ACC112 (cell line): Measurements from ENCODE around the gene SLC35D2.
A peak's percentile ranks its signal among the peaks of the same experiment; 100 is the strongest.
"Not testable (repeated sequence)": the region's sequence is repeated elsewhere in the genome, so short reads cannot be mapped to it uniquely, and the experiment has no call there.

Source experiments
- H2AFZ ChIP-seq: fragments of 200-600 bp; sonication (generic); one replicate; pipeline ENCODE4 v1.6.0; 2017; ENCODE audit warnings: antibody characterized with exemption, low read length; ENCODE audit not compliant: unreplicated experiment
- H3K27ac ChIP-seq: fragments of 200-600 bp; sonication (generic); 2 replicates; pipeline ENCODE4 v1.5.1; 2014; ENCODE audit warnings: low read depth, mild to moderate bottlenecking, antibody characterized with exemption, low read length, moderate library complexity
- H3K27me3 ChIP-seq: fragments of 200-600 bp; sonication (generic); 2 replicates; pipeline ENCODE4 v1.6.1; 2014; ENCODE audit warnings: mild to moderate bottlenecking, antibody characterized with exemption, low read length, moderate library complexity, mixed read lengths; ENCODE audit not compliant: insufficient read depth
- H3K36me3 ChIP-seq: fragments of 200-600 bp; sonication (generic); 2 replicates; pipeline ENCODE4 v1.6.1; 2016; ENCODE audit warnings: mild to moderate bottlenecking, antibody characterized with exemption, low read length, moderate library complexity, mixed read lengths; ENCODE audit not compliant: insufficient read depth
- H3K4me1 ChIP-seq: fragments of 200-600 bp; sonication (generic); one replicate; pipeline ENCODE4 v1.6.1; 2016; ENCODE audit warnings: low read length, mixed read lengths; ENCODE audit not compliant: insufficient read depth, unreplicated experiment, control insufficient read depth
- H3K4me3 ChIP-seq: fragments of 200-600 bp; sonication (generic); 2 replicates; pipeline ENCODE4 v1.5.1; 2014; ENCODE audit warnings: mild to moderate bottlenecking, low read depth, low read length
- H3K79me2 ChIP-seq: fragments of 200-600 bp; sonication (generic); one replicate; pipeline ENCODE4 v1.6.0; 2016; ENCODE audit warnings: low read length; ENCODE audit not compliant: control insufficient read depth, unreplicated experiment, insufficient read depth

Gene SLC35D2

GRCh38 chr9:96381125-96381524 lies 2.4 kb downstream of the SLC35D2 start:
- peaks cover 11% of the 10 kb centered on the region for H3K4me1 ChIP-seq
- peaks cover 23% of the 10 kb centered on the region for H3K79me2 ChIP-seq
- H3K36me3 ChIP-seq, result no peaks in the 10 kb centered on the region; the same call in 1 of the 2 replicates
- H3K27me3 ChIP-seq, result no peaks in the 10 kb centered on the region
- no peak overlapping the region for H3K27ac ChIP-seq
- H2AFZ ChIP-seq, result no peak overlapping the region
- H3K4me3 ChIP-seq, result no peak overlapping the region

- Histone ChIP-seq H3K79me2 (peaks cover 23% of the 10 kb centered on the region), H3K4me3 (no peak overlapping the region), H3K27me3 (no peaks in the 10 kb centered on the region), H3K36me3 (no peaks in the 10 kb centered on the region), H3K27ac (no peak overlapping the region), H2AFZ (no peak overlapping the region), H3K4me1 (peaks cover 11% of the 10 kb centered on the region)
Observed at GRCh38 chr9:96379461-96379860, 4.0 kb downstream of the SLC35D2 start.

- H3K4me3 ChIP-seq, result no peak overlapping the region
- no peak overlapping the region for H2AFZ ChIP-seq
- H3K4me1 ChIP-seq, result peaks cover 11% of the 10 kb centered on the region
- no peak overlapping the region for H3K27ac ChIP-seq
- no peaks in the 10 kb centered on the region for H3K36me3 ChIP-seq
- H3K79me2 ChIP-seq, result peaks cover 23% of the 10 kb centered on the region
- H3K27me3 ChIP-seq, result no peaks in the 10 kb centered on the region
Observed at GRCh38 chr9:96378187-96378586, 5.3 kb downstream of the SLC35D2 start.

GRCh38 chr9:96376891-96377874 lies 6.3 kb downstream of the SLC35D2 start:
- Histone ChIP-seq H3K4me1 (peaks cover 11% of the 10 kb centered on the region), H3K27me3 (no peaks in the 10 kb centered on the region), H2AFZ (no peak overlapping the region)

GRCh38 chr9:96375507-96375906 lies 8.0 kb downstream of the SLC35D2 start:
- H3K27ac ChIP-seq, H3K4me3 ChIP-seq, H3K27me3 ChIP-seq, H2AFZ ChIP-seq, H3K79me2 ChIP-seq, H3K36me3 ChIP-seq: not testable (repeated sequence)
- H3K4me1 ChIP-seq, result peaks cover 11% of the 10 kb centered on the region

More at GRCh38 chr9:96376891-96377874, 6.3 kb downstream of the SLC35D2 start:
- Histone ChIP-seq H3K36me3 (no peaks in the 10 kb centered on the region), H3K4me3 (no peak overlapping the region), H3K79me2 (peaks cover 17% of the 10 kb centered on the region), H3K27ac (peak overlapping the region; percentile 41)

GRCh38 chr9:96367943-96368342 lies 15.6 kb downstream of the SLC35D2 start:
- H3K4me1 ChIP-seq, result no peaks in the 10 kb centered on the region
- no peak overlapping the region for H3K4me3 ChIP-seq
- H3K36me3 ChIP-seq, result peaks cover 6% of the 10 kb centered on the region; the same call in 1 of the 2 replicates
- H3K79me2 ChIP-seq, result peaks cover 10% of the 10 kb centered on the region
- H3K27ac ChIP-seq, result no peak overlapping the region
- H2AFZ ChIP-seq, result no peak overlapping the region
- H3K27me3 ChIP-seq, result no peaks in the 10 kb centered on the region

GRCh38 chr9:96363175-96363967 lies 20.1 kb downstream of the SLC35D2 start:
- Histone ChIP-seq H3K27ac (no peak overlapping the region), H2AFZ (no peak overlapping the region), H3K4me3 (no peak overlapping the region), H3K4me1 (no peaks in the 10 kb centered on the region), H3K27me3 (no peaks in the 10 kb centered on the region), H3K79me2 (no peaks in the 10 kb centered on the region), H3K36me3 (peaks cover 9% of the 10 kb centered on the region; the same call in 1 of the 2 replicates)

GRCh38 chr9:96362119-96362518 lies 21.4 kb downstream of the SLC35D2 start:
- not testable (repeated sequence) for H3K36me3 ChIP-seq, H3K27ac ChIP-seq, H3K4me1 ChIP-seq, H3K4me3 ChIP-seq, H3K79me2 ChIP-seq, H3K27me3 ChIP-seq, H2AFZ ChIP-seq

GRCh38 chr9:96361668-96362067 lies 21.8 kb downstream of the SLC35D2 start:
- Histone ChIP-seq H3K79me2 (no peaks in the 10 kb centered on the region), H3K4me3 (no peak overlapping the region), H3K36me3 (peaks cover 9% of the 10 kb centered on the region; the same call in 1 of the 2 replicates), H3K27ac (no peak overlapping the region), H3K27me3 (no peaks in the 10 kb centered on the region), H3K4me1 (no peaks in the 10 kb centered on the region), H2AFZ (no peak overlapping the region)

- Histone ChIP-seq H3K79me2 (no peaks in the 10 kb centered on the region), H2AFZ (no peak overlapping the region), H3K27ac (no peak overlapping the region), H3K27me3 (no peaks in the 10 kb centered on the region), H3K4me3 (no peak overlapping the region), H3K4me1 (no peaks in the 10 kb centered on the region), H3K36me3 (peaks cover 9% of the 10 kb centered on the region; the same call in 1 of the 2 replicates)
Observed at GRCh38 chr9:96360976-96361375, 22.5 kb downstream of the SLC35D2 start.
